Thymus (tissue), 11 donors: ENCODE measurements around the gene TMEM178B. TPM values are rescaled to one million over a fixed set of nuclear protein-coding genes. Genes with fewer than 3 reads are reported as not detected.

Experiments used
- DNase-seq, 9 donors: peaks; one replicate each; pipeline ENCODE4 v3.0.0-alpha.2; 2013; ENCODE audit warnings: low spot score in 9 of 9, low read depth in 6 of 9, missing footprints in 1 of 9
- H3K27ac ChIP-seq, 2 donors: one replicate each; pipeline ENCODE4 v1.5.1; 2013; ENCODE audit warnings: control low read depth in 1 of 2, low read depth in 1 of 2, low read length in 1 of 2, mild to moderate bottlenecking in 1 of 2, moderate library complexity in 1 of 2
- H3K27me3 ChIP-seq, 2 donors: one replicate each; pipeline ENCODE4 v1.5.1; 2013; ENCODE audit warnings: low read length in 1 of 2; ENCODE audit not compliant: control insufficient read depth in 2 of 2, insufficient read depth in 1 of 2
- H3K36me3 ChIP-seq, 2 donors: one replicate each; pipeline ENCODE4 v1.5.1; 2013; ENCODE audit warnings: low read length in 1 of 2, mild to moderate bottlenecking in 1 of 2, moderate library complexity in 1 of 2; ENCODE audit not compliant: control insufficient read depth in 2 of 2, insufficient read depth in 2 of 2
- H3K4me1 ChIP-seq, 2 donors: one replicate each; pipeline ENCODE4 v1.5.1; 2013; ENCODE audit warnings: low read length in 2 of 2; ENCODE audit not compliant: control insufficient read depth in 2 of 2, insufficient read depth in 2 of 2
- H3K4me3 ChIP-seq, 2 donors: one replicate each; pipeline ENCODE4 v1.5.1; 2013; ENCODE audit warnings: low read length in 2 of 2, control low read depth in 1 of 2, mild to moderate bottlenecking in 1 of 2
- H3K9me3 ChIP-seq, 2 donors: one replicate each; pipeline ENCODE4 v1.5.1; 2013; ENCODE audit warnings: low read length in 1 of 2, mild to moderate bottlenecking in 1 of 2; ENCODE audit not compliant: control insufficient read depth in 2 of 2, insufficient read depth in 1 of 2
- WGBS: extraction: QIAGEN DNeasy Blood & Tissue Kit; methylation state at CpG from one replicate; pipeline ENCODE4 v1.1.7; 2013; 5-methylcytosine and 5-hydroxymethylcytosine counted together
- polyA plus RNA-seq: library from polyadenylated mRNA; stranded (reverse); fragments of 200-250 nt; gene quantifications from one replicate; pipeline ENCODE4 v1.2.3, GENCODE V29; 2013
- total RNA-seq: library from RNA; stranded (reverse); fragments of 120-200 nt; gene quantifications from one replicate; pipeline ENCODE4 v1.2.4, GENCODE V29; 2013
- donor health status: healthy.

TMEM178B gene
- total and polyA plus RNA-seq, 2 donors = 0.68 to 2.0 TPM

GRCh38 chr7:141144921-141145629, 71.2 kb downstream of the TMEM178B start:
- no peaks in the 10 kb centered on the region for H3K27me3 ChIP-seq
- WGBS = 91% methylated on average over 4 of the region's 4 CpGs
- H3K9me3 ChIP-seq = no peaks in the 10 kb centered on the region
- DNase-seq = no peak
- no peak overlapping the region for H3K27ac ChIP-seq
- no peak overlapping the region for H3K4me3 ChIP-seq
- H3K4me1 ChIP-seq = no peaks in the 10 kb centered on the region
- no peaks in the 10 kb centered on the region for H3K36me3 ChIP-seq

GRCh38 chr7:141145630-141145982, 71.7 kb downstream of the TMEM178B start:
- no peaks in the 10 kb centered on the region for H3K27me3 ChIP-seq
- 63% methylated on average over 3 of the region's 3 CpGs for WGBS
- no peaks in the 10 kb centered on the region for H3K9me3 ChIP-seq
- H3K27ac ChIP-seq = no peak overlapping the region
- H3K36me3 ChIP-seq = no peaks in the 10 kb centered on the region
- no peak for DNase-seq
- no peak overlapping the region for H3K4me3 ChIP-seq
- no peaks in the 10 kb centered on the region for H3K4me1 ChIP-seq

GRCh38 chr7:141147482-141147881, 73.6 kb downstream of the TMEM178B start:
- WGBS = 85% methylated on average over 4 of the region's 4 CpGs
- Histone ChIP-seq H3K4me3 (no peak overlapping the region), H3K9me3 (no peaks in the 10 kb centered on the region), H3K27me3 (no peaks in the 10 kb centered on the region), H3K36me3 (no peaks in the 10 kb centered on the region), H3K27ac (no peak overlapping the region), H3K4me1 (no peaks in the 10 kb centered on the region)
- no peak for DNase-seq

- DNase-seq = no peak
- no peaks in the 10 kb centered on the region for H3K36me3 ChIP-seq
- 86% methylated on average over 2 of the region's 2 CpGs for WGBS
- no peak overlapping the region for H3K27ac ChIP-seq
- no peaks in the 10 kb centered on the region for H3K27me3 ChIP-seq
- H3K4me3 ChIP-seq = no peak overlapping the region
- H3K4me1 ChIP-seq = no peaks in the 10 kb centered on the region
- no peaks in the 10 kb centered on the region for H3K9me3 ChIP-seq
Observed at GRCh38 chr7:141150465-141150864, 76.6 kb downstream of the TMEM178B start.

- no peak for DNase-seq
- no peaks in the 10 kb centered on the region for H3K4me1 ChIP-seq
- WGBS = 86% methylated on average over 4 of the region's 4 CpGs
- no peaks in the 10 kb centered on the region for H3K36me3 ChIP-seq
- no peaks in the 10 kb centered on the region for H3K9me3 ChIP-seq
- no peak overlapping the region for H3K4me3 ChIP-seq
- no peak overlapping the region for H3K27ac ChIP-seq
- no peaks in the 10 kb centered on the region for H3K27me3 ChIP-seq
Observed at GRCh38 chr7:141151746-141152145, 77.9 kb downstream of the TMEM178B start.

GRCh38 chr7:141153231-141153630, 79.4 kb downstream of the TMEM178B start:
- no peaks in the 10 kb centered on the region for H3K4me1 ChIP-seq
- no peak overlapping the region for H3K4me3 ChIP-seq
- no peaks in the 10 kb centered on the region for H3K27me3 ChIP-seq
- no peak for DNase-seq
- WGBS = 66% methylated on average over 3 of the region's 3 CpGs
- H3K9me3 ChIP-seq = no peaks in the 10 kb centered on the region
- no peaks in the 10 kb centered on the region for H3K36me3 ChIP-seq
- H3K27ac ChIP-seq = no peak overlapping the region

GRCh38 chr7:141154131-141154732, 80.4 kb downstream of the TMEM178B start:
- Histone ChIP-seq H3K36me3 (no peaks in the 10 kb centered on the region), H3K27me3 (no peaks in the 10 kb centered on the region), H3K4me3 (no peak overlapping the region), H3K4me1 (no peaks in the 10 kb centered on the region), H3K27ac (no peak overlapping the region), H3K9me3 (no peaks in the 10 kb centered on the region)
- DNase-seq = no peak
- WGBS = 86% methylated on average over 6 of the region's 6 CpGs

- Histone ChIP-seq H3K9me3 (no peaks in the 10 kb centered on the region), H3K36me3 (no peaks in the 10 kb centered on the region), H3K4me3 (no peak overlapping the region), H3K27me3 (no peaks in the 10 kb centered on the region), H3K27ac (no peak overlapping the region), H3K4me1 (no peaks in the 10 kb centered on the region)
- WGBS = 86% methylated on average over 4 of the region's 4 CpGs
- no peak for DNase-seq
Observed at GRCh38 chr7:141156407-141156806, 82.5 kb downstream of the TMEM178B start.

GRCh38 chr7:141157138-141157765, 83.4 kb downstream of the TMEM178B start:
- no peak for DNase-seq
- no peaks in the 10 kb centered on the region for H3K36me3 ChIP-seq
- no peaks in the 10 kb centered on the region for H3K27me3 ChIP-seq
- H3K4me3 ChIP-seq = no peak overlapping the region
- no peak overlapping the region for H3K27ac ChIP-seq
- 83% methylated on average over 16 of the region's 16 CpGs for WGBS
- H3K4me1 ChIP-seq = no peaks in the 10 kb centered on the region
- H3K9me3 ChIP-seq = no peaks in the 10 kb centered on the region
